Occipital lobe (tissue), 2 donors: ENCODE data around the gene AHNAK. TPM values are rescaled to one million over a fixed set of nuclear protein-coding genes. Genes with fewer than 3 reads are reported as not detected.
A peak's percentile ranks its signal among the peaks of the same experiment; 100 is the strongest.
"Not testable (repeated sequence)": the region's sequence is repeated elsewhere in the genome, so short reads cannot be mapped to it uniquely, and the experiment has no call there.

Source experiments
- DNase-seq: peaks from one replicate; lab custom pipeline; 2025; lab: John Stamatoyannopoulos, UW
- total RNA-seq: library from RNA; depleted of rRNA; stranded (reverse); fragments of >200 nt; gene quantifications from one replicate; pipeline ENCODE4 v1.2.3, GENCODE V29; 2014

The AHNAK gene
- total RNA-seq, 1 donor from 2014 or later: 18.6 TPM

GRCh38 chr11:62532096-62532495, 14.5 kb downstream of the AHNAK start:
- DNase-seq: no peak

DNA sequence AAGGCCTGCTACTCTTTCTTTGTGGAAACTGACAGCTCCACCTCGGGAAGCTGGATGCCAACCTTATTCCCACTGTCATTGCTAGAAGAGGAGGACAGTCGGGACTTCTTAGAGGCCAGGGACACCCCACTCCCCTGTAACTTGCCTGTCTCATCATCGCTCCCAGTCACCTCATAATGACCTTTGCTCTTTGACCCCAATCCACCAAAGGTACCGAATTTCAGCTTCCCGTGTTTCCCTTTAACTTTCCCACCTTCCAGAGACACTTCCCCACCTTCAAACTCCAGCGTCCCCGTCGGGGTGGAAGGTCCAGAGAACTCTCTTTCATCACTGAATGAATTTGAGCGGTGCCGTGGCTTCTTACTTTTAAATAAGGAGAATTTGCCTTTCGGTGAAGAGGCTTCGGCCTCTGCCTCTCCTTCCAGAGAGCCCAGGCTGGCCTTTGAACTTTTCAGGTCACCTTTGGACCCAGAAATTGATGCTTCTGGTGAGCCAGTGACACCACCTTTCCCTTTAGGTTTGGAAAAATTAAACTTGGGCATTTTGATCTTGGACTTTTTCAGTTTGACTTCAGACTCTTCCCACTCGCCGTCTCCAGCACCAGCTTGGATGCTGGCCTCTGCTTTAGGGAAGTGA, 29.8 kb downstream of the AHNAK start:
- no peak for DNase-seq

DNA sequence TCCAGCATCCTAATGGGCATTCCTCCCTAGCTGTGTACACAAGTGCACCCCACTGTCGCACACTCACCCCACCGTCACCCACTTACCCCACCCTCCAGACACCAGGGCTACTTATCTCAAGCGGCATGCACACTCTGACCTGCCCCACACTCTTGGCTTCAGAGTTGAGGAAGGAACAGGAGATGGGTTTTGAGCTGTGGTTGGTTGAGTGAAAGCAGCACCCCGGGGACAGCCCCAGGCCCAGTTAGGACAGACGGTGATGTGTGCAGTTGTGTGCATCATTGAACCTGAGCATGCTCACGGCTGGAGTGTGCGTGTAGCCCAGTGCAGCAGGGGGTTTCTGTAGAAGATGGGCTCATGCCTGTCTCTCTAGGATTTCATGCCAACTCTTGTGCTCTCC, 32.5 kb downstream of the AHNAK start:
- DNase-seq: no peak

DNA sequence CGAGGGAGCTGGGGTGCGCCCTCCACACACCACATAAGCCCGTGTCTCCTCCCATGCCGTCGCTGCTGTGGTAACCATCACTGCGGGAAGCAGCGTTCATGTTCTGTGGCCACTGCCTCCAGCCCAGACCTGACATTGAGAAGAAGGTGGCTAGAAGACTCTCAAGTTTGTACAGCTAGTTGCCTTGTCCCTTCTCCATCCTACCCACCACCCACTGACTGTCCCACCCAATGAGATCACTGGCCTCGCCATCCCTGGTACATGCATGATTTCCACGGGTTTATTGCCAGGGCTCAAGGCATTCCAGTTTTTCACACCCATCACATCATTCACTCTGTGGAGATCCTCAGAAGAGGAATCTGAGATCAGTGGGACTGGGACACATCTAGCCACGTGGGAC, 33.0 kb downstream of the AHNAK start:
- DNase-seq: no peak

DNA sequence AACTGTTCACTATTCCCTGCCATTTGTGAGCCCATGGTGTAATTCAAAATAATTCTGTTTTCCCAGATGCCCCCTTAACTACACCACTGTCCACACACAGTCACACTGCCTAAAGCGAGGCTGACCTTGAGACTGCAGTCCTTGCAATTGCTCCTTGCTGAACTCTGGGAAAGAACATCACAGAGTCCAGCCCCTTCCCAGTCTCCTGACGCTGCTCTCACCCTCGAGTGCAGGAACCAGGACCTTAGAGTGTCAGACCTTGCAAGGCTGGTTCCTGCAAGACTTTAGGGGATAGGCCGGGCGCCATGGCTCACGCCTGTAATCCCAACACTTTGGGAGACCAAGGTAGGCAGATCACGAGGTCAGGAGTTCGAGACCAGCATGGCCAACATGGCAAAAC, 33.6 kb downstream of the AHNAK start:
- no peak for DNase-seq

- DNase-seq: peak; percentile 73
Measured at GRCh38 chr11:62508336-62509058, 38.1 kb downstream of the AHNAK start.

- DNase-seq: no peak
Measured at GRCh38 chr11:62507125-62507422, 39.5 kb downstream of the AHNAK start.

- DNase-seq: no peak
Measured at GRCh38 chr11:62506413-62507124, 40.0 kb downstream of the AHNAK start.

DNA sequence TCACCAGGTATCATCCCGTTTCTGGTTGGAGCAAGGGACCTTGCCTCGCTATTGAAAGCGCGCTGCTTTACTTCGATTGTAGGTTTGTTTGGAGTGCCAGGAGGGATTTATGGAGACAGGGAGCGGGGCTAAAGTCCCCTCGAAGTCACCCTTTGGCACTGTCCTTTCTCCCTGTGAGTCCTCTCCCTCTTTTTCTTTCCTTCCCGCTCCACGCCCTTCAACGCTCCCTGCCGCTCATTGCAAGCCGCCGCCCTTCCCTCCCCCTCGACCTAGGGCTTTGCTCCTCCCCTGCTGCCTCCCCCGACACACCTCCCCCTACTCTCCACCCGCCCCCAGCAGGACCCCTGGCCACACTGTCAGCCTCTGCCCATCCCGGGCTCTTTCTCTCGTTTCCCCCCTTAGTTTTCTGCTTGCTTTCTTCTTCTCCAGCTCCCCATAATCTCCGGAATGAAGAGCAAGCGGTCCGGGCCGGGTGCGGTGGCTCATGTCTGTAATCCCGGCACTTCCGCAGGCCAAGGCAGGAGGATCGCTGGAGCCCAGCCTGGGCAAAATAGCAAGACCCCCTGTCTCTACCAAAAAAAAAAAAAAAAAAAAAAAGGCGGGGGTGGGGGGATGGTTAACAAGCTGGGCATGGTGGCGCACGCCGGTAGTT, 41.0 kb downstream of the AHNAK start:
- DNase-seq: no peak

GRCh38 chr11:62505059-62505439, 41.6 kb downstream of the AHNAK start:
- no peak for DNase-seq

GRCh38 chr11:62504158-62504973, 42.2 kb downstream of the AHNAK start:
- DNase-seq: no peak

DNA sequence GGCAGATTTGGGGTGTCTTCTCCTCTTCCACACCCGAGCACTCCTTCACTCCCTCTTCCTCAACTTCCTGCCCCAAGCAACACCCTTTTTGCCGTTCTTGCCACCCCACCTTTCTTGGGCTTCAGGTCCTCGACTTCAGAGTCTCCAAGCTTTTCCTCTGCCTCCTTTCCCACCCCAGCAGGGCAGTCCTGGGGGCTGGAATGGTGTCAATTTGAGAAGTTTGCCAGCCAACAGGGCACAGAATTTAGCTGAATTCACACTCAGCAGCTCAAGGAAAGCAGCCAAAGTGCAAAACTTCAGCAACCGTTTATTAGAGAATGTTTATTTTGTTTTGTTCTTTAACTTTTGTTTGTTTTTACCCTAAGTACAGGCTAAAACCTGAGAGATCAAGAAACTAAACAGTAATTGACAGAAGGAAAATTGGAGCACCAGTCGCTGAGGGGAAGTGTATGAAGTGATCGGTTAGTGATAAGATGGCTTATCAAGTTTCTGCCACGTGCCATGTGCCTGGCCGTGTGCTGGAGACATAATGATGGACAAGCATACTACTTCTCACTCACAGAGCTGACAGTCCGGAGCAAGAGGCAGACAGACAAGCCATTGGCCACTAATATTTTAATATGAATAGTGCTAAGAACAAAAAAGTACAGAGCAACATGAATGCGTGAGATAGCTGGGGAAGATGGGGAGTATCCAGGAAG, 44.4 kb downstream of the AHNAK start:
- DNase-seq: no peak

- DNase-seq: peak; percentile 77
Measured at GRCh38 chr11:62501432-62501891, 45.1 kb downstream of the AHNAK start.

GRCh38 chr11:62500650-62501030, 46.0 kb downstream of the AHNAK start:
- DNase-seq: no peak

DNA sequence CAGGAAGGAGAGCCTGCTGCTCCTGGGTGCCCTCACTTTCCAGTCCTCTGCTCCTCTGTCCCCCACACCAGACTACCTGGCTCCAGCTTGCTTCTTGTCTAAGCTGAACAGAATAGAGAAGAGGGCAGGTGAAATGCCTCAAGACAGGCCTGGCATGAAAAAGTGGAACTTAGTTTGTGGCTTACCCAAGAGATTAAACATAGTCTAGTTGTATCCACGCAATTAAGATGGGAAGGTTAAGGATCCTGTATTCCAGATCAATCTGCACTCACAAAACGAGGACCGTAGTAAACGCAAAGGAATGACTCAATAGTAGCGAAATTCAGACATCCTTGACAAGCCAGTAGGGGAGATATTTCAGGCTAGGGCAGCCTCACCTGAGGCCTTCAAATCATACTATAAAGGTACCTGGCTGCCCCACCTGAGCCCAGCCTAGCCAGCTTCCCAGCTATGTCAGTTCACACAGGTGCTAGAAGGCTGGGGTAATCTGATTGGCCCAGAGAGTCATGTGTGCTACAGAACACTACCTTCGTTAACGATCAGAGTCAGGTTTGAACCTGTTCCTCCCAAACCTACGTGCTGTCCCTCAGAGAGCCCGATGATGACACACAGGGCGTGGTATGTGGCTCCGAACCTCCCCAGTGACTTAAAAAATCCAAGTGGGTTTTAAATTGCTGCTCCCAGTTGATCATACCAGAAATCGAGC, 46.5 kb downstream of the AHNAK start:
- no peak for DNase-seq

- not testable (repeated sequence) for DNase-seq
Measured at GRCh38 chr11:62499311-62499943, 47.2 kb downstream of the AHNAK start.

GRCh38 chr11:62498492-62499286, 47.9 kb downstream of the AHNAK start:
- DNase-seq: no peak

DNA sequence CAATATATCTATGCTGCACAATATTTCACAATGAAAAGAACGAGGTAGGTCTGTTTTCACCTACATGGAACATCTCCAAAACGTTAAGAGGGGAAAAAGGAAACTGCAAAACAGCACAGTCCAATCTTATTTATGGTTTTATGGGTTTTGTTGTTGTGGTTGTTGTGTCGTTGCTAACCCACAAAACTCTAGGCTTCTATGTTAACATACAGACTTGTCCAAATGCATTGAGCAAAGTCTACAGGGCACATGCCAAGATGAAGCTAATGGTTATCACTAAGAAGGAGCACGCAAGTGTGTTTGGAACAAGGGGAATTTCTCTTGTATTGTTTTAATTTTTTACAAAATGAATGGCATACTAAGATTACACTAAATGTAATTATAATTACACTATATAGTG, 48.6 kb downstream of the AHNAK start:
- no peak for DNase-seq
